Fibroblast of pulmonary artery (primary cell): Measurements from ENCODE around the gene PRMT5.
A peak's percentile ranks its signal among the peaks of the same experiment; 100 is the strongest.
"Not testable (repeated sequence)": the region's sequence is repeated elsewhere in the genome, so short reads cannot be mapped to it uniquely, and the experiment has no call there.

ENCODE experiments used
- DNase-seq: peaks from one replicate; pipeline ENCODE4 v3.0.0-alpha.2; 2010; ENCODE audit warnings: low read depth
- H3K4me3 ChIP-seq: replicated peaks from 2 replicates; pipeline ENCODE4 v1.5.1; 2011; ENCODE audit warnings: low read depth, mild to moderate bottlenecking, control low read depth, low read length, moderate library complexity
- CTCF ChIP-seq: IDR thresholded peaks from 2 replicates; pipeline ENCODE4 v1.5.1; 2011; ENCODE audit warnings: mild to moderate bottlenecking, control low read depth, low read length, inconsistent platforms; ENCODE audit errors: missing control alignments

PRMT5 gene

GRCh38 chr14:22973217-22974032 lies 44.2 kb upstream of the PRMT5 start:
- DNase-seq = peak; percentile 82
- H3K4me3 ChIP-seq = no peak overlapping the region
- TF ChIP-seq CTCF = peak; percentile 74

DNA sequence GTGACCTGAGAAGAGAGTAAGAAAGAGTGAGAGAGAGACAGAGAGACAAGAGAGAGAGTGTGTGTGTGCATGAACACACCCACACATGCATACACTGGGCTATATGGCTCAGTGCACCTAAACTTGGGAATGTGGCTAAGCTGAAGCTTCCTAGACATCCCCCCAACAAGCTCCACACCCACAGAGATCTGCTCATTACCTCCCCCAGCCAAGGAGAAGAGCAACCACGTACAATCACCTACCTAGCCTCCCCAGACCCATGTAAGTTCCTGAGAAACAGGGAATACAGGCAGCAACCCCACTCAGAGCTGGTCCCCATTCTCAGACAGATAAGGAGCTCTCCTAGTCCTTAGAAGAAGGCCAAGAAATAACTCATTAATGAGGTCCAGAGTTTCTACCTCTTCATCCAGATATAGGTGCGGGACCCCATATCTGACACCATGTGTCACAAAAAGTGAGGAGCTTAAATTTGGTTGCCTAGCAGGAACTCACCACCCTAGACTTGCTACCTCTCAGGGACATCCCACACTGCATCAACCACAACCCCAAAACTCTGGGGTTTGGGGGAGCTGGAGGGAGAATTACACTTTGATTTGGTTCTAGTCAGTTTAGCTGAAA lies 43.2 kb upstream of the PRMT5 start:
- no peak for DNase-seq
- no peak for TF ChIP-seq CTCF
- no peak overlapping the region for H3K4me3 ChIP-seq

GRCh38 chr14:22971152-22971551 lies 42.0 kb upstream of the PRMT5 start:
- no peak for DNase-seq
- H3K4me3 ChIP-seq = no peak overlapping the region
- no peak for TF ChIP-seq CTCF

- H3K4me3 ChIP-seq = no peak overlapping the region
- DNase-seq = no peak
- no peak for TF ChIP-seq CTCF
Observed at GRCh38 chr14:22966783-22967269, 37.6 kb upstream of the PRMT5 start.

DNA sequence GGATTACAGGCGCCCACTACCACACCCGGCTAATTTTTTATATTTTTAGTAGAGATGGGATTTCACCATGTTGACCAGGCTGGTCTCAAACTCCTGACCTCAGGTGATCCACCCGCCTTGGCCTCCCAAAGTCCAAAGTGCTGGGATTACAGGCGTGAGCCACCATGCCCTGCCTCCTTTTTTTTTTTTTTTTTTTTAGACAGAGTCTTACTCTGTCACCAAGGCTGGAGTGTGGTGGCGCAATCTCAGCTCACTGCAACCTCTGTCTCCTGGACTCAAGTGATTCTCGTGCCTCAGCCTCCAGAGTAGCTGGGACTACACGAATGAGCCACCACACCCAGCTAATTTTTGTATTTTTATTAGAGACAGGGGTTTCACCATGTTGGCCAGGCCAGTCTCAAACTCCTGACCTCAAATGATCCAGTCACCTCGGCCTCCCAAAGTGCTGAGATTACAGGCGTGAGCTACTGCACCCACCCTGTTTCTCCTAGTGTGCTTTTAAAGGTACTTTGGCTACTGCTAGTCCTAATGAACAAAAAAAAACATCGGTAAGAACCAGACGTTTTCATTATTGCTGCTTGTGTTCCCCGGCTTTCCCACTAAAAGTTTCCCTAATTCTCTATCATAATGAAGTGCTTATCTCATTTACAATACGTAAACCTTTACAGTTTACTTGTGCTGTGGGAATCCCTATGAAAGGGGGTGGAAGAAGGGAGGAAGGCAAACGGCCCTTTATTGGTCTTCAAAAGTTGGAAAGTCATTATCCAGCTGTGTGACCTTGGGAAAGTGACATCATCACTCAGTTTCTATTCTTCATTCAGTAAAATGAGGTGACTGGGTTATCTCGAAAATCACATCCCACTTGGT lies 37.0 kb upstream of the PRMT5 start:
- not testable (repeated sequence) for DNase-seq, H3K4me3 ChIP-seq

DNA sequence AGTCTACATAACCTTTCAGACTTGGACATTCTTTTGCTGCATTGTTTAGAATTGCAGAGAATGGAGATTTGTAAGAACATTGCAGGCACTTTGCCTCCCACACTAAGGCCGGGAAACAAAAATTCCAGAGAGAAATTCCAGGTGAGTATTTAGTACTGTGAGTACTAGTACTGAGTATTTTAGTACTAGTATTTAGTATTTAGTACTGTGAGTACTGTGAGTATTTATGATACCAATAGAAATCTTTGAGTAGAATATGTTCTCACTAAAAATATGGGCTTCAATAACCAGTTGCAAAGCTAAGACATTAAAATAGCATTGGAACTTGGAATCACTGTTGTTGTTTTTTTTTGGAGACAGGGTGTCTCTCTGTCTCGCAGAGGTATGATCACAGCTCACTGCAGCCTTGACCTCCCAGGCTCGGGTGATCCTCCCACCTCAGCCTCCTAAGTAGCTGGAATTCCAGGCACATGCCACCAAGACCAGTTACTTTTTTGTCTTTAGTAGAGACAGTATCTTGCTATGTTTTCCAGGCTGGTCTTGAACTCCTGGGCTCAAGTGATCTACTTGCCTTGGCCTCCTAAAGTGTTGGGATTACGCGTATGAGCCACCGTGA lies 33.0 kb upstream of the PRMT5 start:
- DNase-seq = no peak
- TF ChIP-seq CTCF = no peak

More for the DNA sequence above, 33.0 kb upstream of the PRMT5 start:
- H3K4me3 ChIP-seq = no peak overlapping the region
